Activated CD4-positive, alpha-beta T cell treated with anti-CD3 and anti-CD28 coated beads, Interleukin-2, Interleukin-4, amounts not matched to agents 100 ng/mL and 50 ng/mL, durations not matched to agents 16 hours and 8 hours (primary cell): ENCODE results near the gene POLQ.
A peak's percentile ranks its signal among the peaks of the same experiment; 100 is the strongest.
"Not testable (repeated sequence)": the region's sequence is repeated elsewhere in the genome, so short reads cannot be mapped to it uniquely, and the experiment has no call there.

Experiments
- DNase-seq: peaks from one replicate; pipeline ENCODE4 v3.0.0-alpha.2; 2020; ENCODE audit warnings: low spot score

POLQ gene

GRCh38 chr3:121508389-121508788 lies 37.4 kb downstream of the POLQ start:
- DNase-seq = no peak

GRCh38 chr3:121505256-121505655 lies 40.5 kb downstream of the POLQ start:
- DNase-seq = no peak

- DNase-seq = no peak
These were observed 41.2 kb downstream of the POLQ start for GRCh38 chr3:121504618-121505017.

- DNase-seq = no peak
These were observed 49.0 kb downstream of the POLQ start for GRCh38 chr3:121496786-121497185.

- no peak for DNase-seq
These were observed 52.4 kb downstream of the POLQ start for GRCh38 chr3:121493431-121493830.

GRCh38 chr3:121491683-121492320 lies 54.0 kb downstream of the POLQ start:
- no peak for DNase-seq

GRCh38 chr3:121490161-121490560 lies 55.6 kb downstream of the POLQ start:
- no peak for DNase-seq

GRCh38 chr3:121488628-121489027 lies 57.2 kb downstream of the POLQ start:
- DNase-seq = no peak

GRCh38 chr3:121483290-121483689 lies 62.5 kb downstream of the POLQ start:
- no peak for DNase-seq

- DNase-seq = no peak
These were observed 63.1 kb downstream of the POLQ start for GRCh38 chr3:121482660-121483059.

- DNase-seq = no peak
These were observed 64.5 kb downstream of the POLQ start for GRCh38 chr3:121481106-121481880.

GRCh38 chr3:121477589-121477988 lies 68.2 kb downstream of the POLQ start:
- DNase-seq = no peak

- no peak for DNase-seq
These were observed 72.8 kb downstream of the POLQ start for GRCh38 chr3:121473001-121473400.

GRCh38 chr3:121467085-121467484 lies 78.7 kb downstream of the POLQ start:
- no peak for DNase-seq

GRCh38 chr3:121463745-121464144 lies 82.0 kb downstream of the POLQ start:
- no peak for DNase-seq

GRCh38 chr3:121462565-121462964 lies 83.2 kb downstream of the POLQ start:
- DNase-seq = no peak

- DNase-seq = not testable (repeated sequence)
These were observed 94.0 kb downstream of the POLQ start for GRCh38 chr3:121451752-121452151.

- DNase-seq = no peak
These were observed 102.3 kb downstream of the POLQ start for GRCh38 chr3:121443456-121443855.

GRCh38 chr3:121436641-121437040 lies 109.1 kb downstream of the POLQ start:
- no peak for DNase-seq

- DNase-seq = no peak
These were observed 109.7 kb downstream of the POLQ start for GRCh38 chr3:121436074-121436473.

- DNase-seq = peak; percentile 70
These were observed 113.9 kb downstream of the POLQ start for GRCh38 chr3:121431726-121432517.

GRCh38 chr3:121430664-121431215 lies 115.0 kb downstream of the POLQ start:
- DNase-seq = no peak

- DNase-seq = no peak
These were observed 121.2 kb downstream of the POLQ start for GRCh38 chr3:121424549-121424948.
